ENCODE results near the gene DUS2.
"Not testable (repeated sequence)": the region's sequence is repeated elsewhere in the genome, so short reads cannot be mapped to it uniquely, and the experiment has no call there.

DUS2 gene

DNA sequence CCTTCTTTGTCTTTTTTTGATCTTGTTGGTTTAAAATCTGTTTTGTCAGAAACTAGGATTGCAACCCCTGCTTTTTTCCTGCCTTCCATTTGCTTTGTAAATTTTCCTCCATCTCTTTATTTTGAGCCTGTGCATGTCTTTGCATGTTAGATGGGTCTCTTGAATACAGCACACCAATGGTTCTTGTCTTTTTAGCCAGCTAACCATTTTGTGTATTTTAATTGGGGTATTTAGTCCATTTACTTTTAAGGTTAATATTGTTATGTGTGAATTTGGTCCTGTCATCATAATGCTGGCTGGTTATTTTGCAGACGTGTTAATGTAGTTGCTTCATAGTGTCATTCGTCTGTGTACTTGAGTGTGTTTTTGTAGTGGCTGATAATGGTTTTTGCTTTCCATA is 88.3 kb downstream of the DUS2 start:
- WGBS (ENCODE audit: insufficient coverage, insufficient read length): no CpG with 5 or more reads among the region's 2 CpGs

DNA sequence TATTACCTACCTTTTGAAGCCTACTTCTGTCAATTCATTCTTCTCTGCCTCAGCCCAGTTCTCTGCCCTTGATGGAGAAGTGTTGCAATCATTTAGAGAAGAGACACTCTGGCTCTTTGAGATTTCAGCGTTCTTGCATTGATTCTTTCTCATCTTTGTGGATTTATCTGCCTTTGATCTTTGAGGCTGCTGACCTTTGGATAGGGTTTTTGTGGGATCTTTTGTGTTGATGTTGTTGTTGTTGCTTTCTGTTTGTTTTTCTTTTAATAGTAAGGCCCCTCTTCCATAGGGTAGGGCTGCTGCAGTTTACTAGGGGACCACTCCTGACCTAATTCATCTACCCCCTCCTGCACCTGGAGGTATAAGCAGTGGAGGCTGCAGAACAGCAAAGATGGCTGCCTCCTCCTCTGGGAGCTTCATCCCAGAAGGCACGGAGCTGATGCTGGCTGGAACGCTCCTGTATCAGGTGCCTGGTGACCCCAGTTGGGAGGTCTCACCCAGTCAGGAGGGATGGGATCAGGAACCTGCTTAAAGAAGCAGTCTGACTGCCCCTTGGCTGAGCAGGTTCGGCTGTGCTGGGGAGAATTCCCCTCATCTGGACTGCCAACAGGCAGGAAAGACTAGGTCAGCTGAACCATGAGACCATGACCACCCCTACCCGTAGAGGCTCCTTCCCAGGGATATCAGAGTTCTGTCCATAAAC is 90.1 kb downstream of the DUS2 start:
- DNase-seq (ENCODE audit: low read depth, low spot score): no peak
- Histone ChIP-seq H3K27ac (ENCODE audit: low read length) (no peak overlapping the region), H3K4me3 (ENCODE audit: low read length) (no peak overlapping the region), H3K4me1 (ENCODE audit: control insufficient read depth, insufficient read depth, low read length) (no peaks in the 10 kb centered on the region), H3K36me3 (ENCODE audit: control insufficient read depth, insufficient read depth, low read length) (no peaks in the 10 kb centered on the region), H3K27me3 (ENCODE audit: control insufficient read depth, insufficient read depth, low read length) (no peaks in the 10 kb centered on the region), H3K9me3 (ENCODE audit: control insufficient read depth, insufficient read depth, low read length) (no peaks in the 10 kb centered on the region)
- WGBS (ENCODE audit: insufficient coverage, insufficient read length): no CpG with 5 or more reads among the region's 5 CpGs

More for the DNA sequence above, 88.3 kb downstream of the DUS2 start:
- H3K4me1 ChIP-seq (ENCODE audit: control insufficient read depth, insufficient read depth, low read length): no peaks in the 10 kb centered on the region
- H3K27me3 ChIP-seq (ENCODE audit: control insufficient read depth, insufficient read depth, low read length): no peaks in the 10 kb centered on the region
- H3K4me3 ChIP-seq (ENCODE audit: low read length): no peak overlapping the region
- H3K36me3 ChIP-seq (ENCODE audit: control insufficient read depth, insufficient read depth, low read length): no peaks in the 10 kb centered on the region
- no peak for DNase-seq (ENCODE audit: low read depth, low spot score)
- no peaks in the 10 kb centered on the region for H3K9me3 ChIP-seq (ENCODE audit: control insufficient read depth, insufficient read depth, low read length)
- no peak overlapping the region for H3K27ac ChIP-seq (ENCODE audit: low read length)

DNA sequence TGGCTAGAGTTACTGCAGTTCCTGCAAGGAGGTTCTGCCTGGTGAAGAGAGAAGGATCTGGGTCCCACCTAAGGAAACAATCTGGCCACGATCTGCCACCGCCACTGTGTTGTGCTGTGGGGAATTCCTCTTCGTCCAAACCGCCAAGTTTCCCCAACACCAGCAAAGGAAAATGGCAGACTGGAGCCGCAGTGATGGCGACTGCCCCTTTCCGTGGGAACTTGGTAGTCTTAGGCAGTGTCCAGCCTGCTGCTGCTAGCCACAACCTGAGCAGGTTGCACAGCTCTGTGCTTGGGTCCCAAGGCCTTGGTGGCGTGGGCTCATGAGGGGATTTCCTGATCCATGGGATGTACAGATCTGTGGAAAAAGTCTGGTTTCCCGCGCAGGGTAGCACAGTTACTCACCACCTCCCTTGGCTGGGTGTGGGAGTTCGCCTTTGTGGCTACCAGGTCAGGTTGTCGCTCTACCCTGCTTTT is 90.7 kb downstream of the DUS2 start:
- Histone ChIP-seq H3K27me3 (ENCODE audit: control insufficient read depth, insufficient read depth, low read length) (no peaks in the 10 kb centered on the region), H3K36me3 (ENCODE audit: control insufficient read depth, insufficient read depth, low read length) (no peaks in the 10 kb centered on the region), H3K27ac (ENCODE audit: low read length) (no peak overlapping the region), H3K4me3 (ENCODE audit: low read length) (no peak overlapping the region), H3K4me1 (ENCODE audit: control insufficient read depth, insufficient read depth, low read length) (no peaks in the 10 kb centered on the region), H3K9me3 (ENCODE audit: control insufficient read depth, insufficient read depth, low read length) (no peaks in the 10 kb centered on the region)
- WGBS (ENCODE audit: insufficient coverage, insufficient read length): no CpG with 5 or more reads among the region's 12 CpGs
- DNase-seq (ENCODE audit: low read depth, low spot score): no peak

DNA sequence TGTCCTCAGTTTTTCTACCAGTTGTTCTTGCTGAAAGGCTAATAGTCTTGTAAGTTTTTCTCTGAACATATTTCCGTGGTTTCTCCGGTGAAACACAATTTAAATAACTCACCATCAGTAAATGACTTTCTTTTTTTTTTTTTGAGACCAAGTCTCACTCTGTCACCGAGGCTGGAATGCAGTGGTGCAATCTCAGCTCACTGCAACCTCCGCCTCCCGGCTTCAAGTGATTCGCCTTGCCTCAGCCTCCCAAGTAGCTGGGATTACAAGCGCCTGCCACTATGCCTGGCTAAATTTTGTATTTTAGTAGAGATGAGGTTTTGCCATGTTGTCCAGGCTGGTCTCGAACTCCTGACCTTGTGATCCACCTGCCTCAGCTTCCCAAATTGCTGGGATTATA is 91.9 kb downstream of the DUS2 start:
- H3K27me3 ChIP-seq (ENCODE audit: control insufficient read depth, insufficient read depth, low read length); H3K9me3 ChIP-seq (ENCODE audit: control insufficient read depth, insufficient read depth, low read length); DNase-seq (ENCODE audit: low read depth, low spot score); H3K4me3 ChIP-seq (ENCODE audit: low read length); H3K36me3 ChIP-seq (ENCODE audit: control insufficient read depth, insufficient read depth, low read length); H3K27ac ChIP-seq (ENCODE audit: low read length); H3K4me1 ChIP-seq (ENCODE audit: control insufficient read depth, insufficient read depth, low read length): not testable (repeated sequence)
- no CpG with 5 or more reads among the region's 8 CpGs for WGBS (ENCODE audit: insufficient coverage, insufficient read length)

DNA sequence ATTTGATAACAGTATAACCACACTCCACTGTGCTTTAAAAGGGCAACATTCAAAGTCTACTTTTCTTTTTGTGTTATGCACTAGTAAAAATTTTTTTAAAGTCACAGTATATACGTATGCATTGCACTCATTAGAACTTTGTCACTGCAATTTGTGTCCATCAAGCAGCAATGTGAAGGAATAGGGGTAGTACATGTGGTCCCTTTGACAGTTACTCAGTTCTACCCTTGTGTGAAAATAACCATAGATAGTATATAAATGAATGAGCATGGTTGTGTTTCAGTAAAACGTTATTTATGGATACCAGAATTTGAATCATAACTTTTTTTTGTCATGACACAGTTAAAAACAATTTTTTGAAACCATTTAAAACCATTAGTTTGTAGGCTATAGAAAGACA is 92.8 kb downstream of the DUS2 start:
- no peaks in the 10 kb centered on the region for H3K36me3 ChIP-seq (ENCODE audit: control insufficient read depth, insufficient read depth, low read length)
- no CpG with 5 or more reads among the region's 2 CpGs for WGBS (ENCODE audit: insufficient coverage, insufficient read length)
- no peak overlapping the region for H3K4me3 ChIP-seq (ENCODE audit: low read length)
- no peaks in the 10 kb centered on the region for H3K9me3 ChIP-seq (ENCODE audit: control insufficient read depth, insufficient read depth, low read length)
- no peak for DNase-seq (ENCODE audit: low read depth, low spot score)
- no peak overlapping the region for H3K27ac ChIP-seq (ENCODE audit: low read length)
- H3K27me3 ChIP-seq (ENCODE audit: control insufficient read depth, insufficient read depth, low read length): no peaks in the 10 kb centered on the region
- H3K4me1 ChIP-seq (ENCODE audit: control insufficient read depth, insufficient read depth, low read length): no peaks in the 10 kb centered on the region

DNA sequence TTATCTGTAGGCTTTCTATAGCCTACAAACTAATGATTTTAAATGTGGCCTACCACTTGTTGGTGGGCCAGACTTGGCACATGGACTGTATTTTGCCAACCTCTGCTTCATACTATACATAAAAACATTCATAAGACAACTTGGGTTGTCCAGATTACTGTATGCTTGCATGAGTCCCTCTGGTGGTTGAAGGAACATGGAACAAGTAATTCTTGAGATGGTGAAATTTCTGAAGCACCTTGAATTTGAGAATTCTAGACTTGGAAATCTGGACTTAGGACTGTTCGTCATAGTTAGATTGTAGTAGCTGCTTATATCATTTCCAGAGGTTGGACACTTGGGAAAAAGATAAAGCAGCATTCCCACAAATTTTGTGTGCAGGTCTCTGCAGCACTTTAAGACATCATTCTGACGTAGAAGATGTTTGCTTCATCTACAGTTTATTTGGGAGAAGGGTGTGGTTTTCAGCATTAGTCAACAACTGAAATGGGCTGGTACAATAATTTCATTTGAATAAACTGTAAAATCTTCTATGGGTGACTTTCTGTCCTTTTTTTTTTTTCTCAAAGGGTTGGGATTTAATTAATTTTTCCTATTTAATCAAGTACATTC is 93.3 kb downstream of the DUS2 start:
- no peak for DNase-seq (ENCODE audit: low read depth, low spot score)
- no peaks in the 10 kb centered on the region for H3K4me1 ChIP-seq (ENCODE audit: control insufficient read depth, insufficient read depth, low read length)

DNA sequence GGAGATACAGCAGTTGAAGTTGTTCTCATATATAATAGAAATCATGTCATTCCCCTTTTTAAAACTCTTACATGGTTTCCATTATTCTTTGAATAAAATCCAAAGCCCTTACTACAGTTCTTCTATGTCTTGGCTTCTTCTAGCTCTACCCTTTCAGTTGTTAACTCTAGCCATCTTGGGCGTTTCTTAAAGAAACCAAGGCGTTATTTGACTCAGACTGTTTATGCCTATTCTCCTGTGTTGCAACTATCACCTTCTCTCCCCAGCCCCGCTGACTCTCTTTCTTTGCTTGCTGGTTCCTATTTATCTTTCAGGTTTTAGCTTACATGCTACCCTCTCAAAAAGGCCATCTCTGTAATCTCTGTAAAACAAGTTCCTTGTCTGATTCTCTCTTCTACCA is 94.8 kb downstream of the DUS2 start:
- Histone ChIP-seq H3K9me3 (ENCODE audit: control insufficient read depth, insufficient read depth, low read length) (no peaks in the 10 kb centered on the region), H3K4me1 (ENCODE audit: control insufficient read depth, insufficient read depth, low read length) (no peaks in the 10 kb centered on the region), H3K27ac (ENCODE audit: low read length) (no peak overlapping the region), H3K27me3 (ENCODE audit: control insufficient read depth, insufficient read depth, low read length) (no peaks in the 10 kb centered on the region), H3K4me3 (ENCODE audit: low read length) (no peak overlapping the region), H3K36me3 (ENCODE audit: control insufficient read depth, insufficient read depth, low read length) (no peaks in the 10 kb centered on the region)
- DNase-seq (ENCODE audit: low read depth, low spot score): no peak
- no CpG with 5 or more reads among the region's 3 CpGs for WGBS (ENCODE audit: insufficient coverage, insufficient read length)

More for the DNA sequence above, 93.3 kb downstream of the DUS2 start:
- Histone ChIP-seq H3K4me3 (ENCODE audit: low read length) (no peak overlapping the region), H3K9me3 (ENCODE audit: control insufficient read depth, insufficient read depth, low read length) (no peaks in the 10 kb centered on the region), H3K27ac (ENCODE audit: low read length) (no peak overlapping the region), H3K27me3 (ENCODE audit: control insufficient read depth, insufficient read depth, low read length) (no peaks in the 10 kb centered on the region), H3K36me3 (ENCODE audit: control insufficient read depth, insufficient read depth, low read length) (no peaks in the 10 kb centered on the region)
- WGBS (ENCODE audit: insufficient coverage, insufficient read length): no CpG with 5 or more reads among the region's 2 CpGs

DNA sequence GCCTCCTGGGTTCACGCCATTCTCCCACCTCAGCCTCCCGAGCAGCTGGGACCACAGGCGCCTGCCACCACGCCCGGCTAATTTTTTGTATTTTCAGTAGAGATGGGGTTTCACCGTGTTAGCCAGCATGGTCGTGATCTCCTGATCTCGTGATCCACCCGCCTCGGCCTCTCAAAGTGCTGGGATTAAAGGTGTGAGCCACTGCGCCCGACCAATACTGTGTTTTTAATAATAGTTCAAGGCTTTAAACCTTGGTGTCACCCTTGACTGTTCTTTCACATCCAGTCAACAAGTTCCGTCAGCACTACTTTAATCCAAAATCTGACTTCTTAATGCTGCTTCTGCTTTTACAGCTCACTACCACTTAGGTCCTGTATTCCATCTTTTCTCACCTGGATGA is 95.9 kb downstream of the DUS2 start:
- not testable (repeated sequence) for H3K36me3 ChIP-seq (ENCODE audit: control insufficient read depth, insufficient read depth, low read length); H3K9me3 ChIP-seq (ENCODE audit: control insufficient read depth, insufficient read depth, low read length); H3K4me1 ChIP-seq (ENCODE audit: control insufficient read depth, insufficient read depth, low read length); H3K27ac ChIP-seq (ENCODE audit: low read length); DNase-seq (ENCODE audit: low read depth, low spot score); H3K27me3 ChIP-seq (ENCODE audit: control insufficient read depth, insufficient read depth, low read length); H3K4me3 ChIP-seq (ENCODE audit: low read length)
- WGBS (ENCODE audit: insufficient coverage, insufficient read length): no CpG with 5 or more reads among the region's 13 CpGs

DNA sequence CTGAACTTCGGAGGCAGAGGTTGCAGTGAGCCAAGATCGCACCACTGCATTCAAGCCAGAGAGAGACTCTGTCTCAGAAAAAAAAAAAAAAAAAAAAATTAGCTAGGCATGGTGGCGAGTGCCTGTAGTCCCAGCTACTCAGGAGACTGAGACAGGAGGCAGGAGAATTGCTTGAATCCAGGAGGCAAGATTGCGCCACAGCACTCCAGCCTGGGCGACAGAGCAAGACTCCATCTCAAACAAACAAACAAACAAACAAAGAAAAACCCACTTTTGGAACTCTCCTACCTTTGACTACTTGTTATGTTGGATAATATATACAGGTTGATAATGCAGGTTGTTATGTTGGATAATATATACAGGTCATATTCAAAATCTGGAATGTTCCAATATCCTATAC is 97.4 kb downstream of the DUS2 start:
- not testable (repeated sequence) for H3K36me3 ChIP-seq (ENCODE audit: control insufficient read depth, insufficient read depth, low read length); H3K27me3 ChIP-seq (ENCODE audit: control insufficient read depth, insufficient read depth, low read length); H3K4me1 ChIP-seq (ENCODE audit: control insufficient read depth, insufficient read depth, low read length); H3K9me3 ChIP-seq (ENCODE audit: control insufficient read depth, insufficient read depth, low read length); DNase-seq (ENCODE audit: low read depth, low spot score); H3K27ac ChIP-seq (ENCODE audit: low read length); H3K4me3 ChIP-seq (ENCODE audit: low read length)
- no CpG with 5 or more reads among the region's 5 CpGs for WGBS (ENCODE audit: insufficient coverage, insufficient read length)

DNA sequence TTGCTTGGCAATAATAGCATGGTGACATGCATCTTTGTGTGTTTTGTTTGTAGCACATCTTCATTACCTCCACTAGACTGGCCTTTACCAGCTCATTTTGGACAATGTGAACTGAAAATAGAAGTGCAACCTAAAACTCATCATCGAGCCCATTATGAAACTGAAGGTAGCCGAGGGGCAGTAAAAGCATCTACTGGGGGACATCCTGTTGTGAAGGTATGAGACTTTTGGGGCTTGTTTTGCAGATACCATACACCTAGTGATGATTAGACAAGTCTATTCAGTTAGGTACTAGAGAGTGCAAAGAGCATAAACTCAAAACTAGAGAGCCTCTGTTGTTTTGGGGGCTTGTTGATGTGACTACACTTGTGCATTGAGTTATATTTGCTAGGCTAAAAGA is 103.3 kb downstream of the DUS2 start:
- H3K27ac ChIP-seq (ENCODE audit: low read length): no peak overlapping the region
- no peaks in the 10 kb centered on the region for H3K27me3 ChIP-seq (ENCODE audit: control insufficient read depth, insufficient read depth, low read length)
- no peak overlapping the region for H3K4me3 ChIP-seq (ENCODE audit: low read length)
- DNase-seq (ENCODE audit: low read depth, low spot score): no peak
- no CpG with 5 or more reads among the region's 2 CpGs for WGBS (ENCODE audit: insufficient coverage, insufficient read length)
- H3K4me1 ChIP-seq (ENCODE audit: control insufficient read depth, insufficient read depth, low read length): no peaks in the 10 kb centered on the region
- H3K36me3 ChIP-seq (ENCODE audit: control insufficient read depth, insufficient read depth, low read length): no peaks in the 10 kb centered on the region
- no peaks in the 10 kb centered on the region for H3K9me3 ChIP-seq (ENCODE audit: control insufficient read depth, insufficient read depth, low read length)
